ENCODE results near the gene TMEM184A.
A peak's percentile ranks its signal among the peaks of the same experiment; 100 is the strongest.
"Not testable (repeated sequence)": the region's sequence is repeated elsewhere in the genome, so short reads cannot be mapped to it uniquely, and the experiment has no call there.

The TMEM184A gene

GRCh38 chr7:1523208-1523607 is 32.8 kb downstream of the TMEM184A start:
- DNase-seq (ENCODE audit: low spot score), result no peak

GRCh38 chr7:1521456-1521855 is 34.5 kb downstream of the TMEM184A start:
- no peak for DNase-seq (ENCODE audit: low spot score)

- DNase-seq (ENCODE audit: low spot score), result no peak
These were observed 35.3 kb downstream of the TMEM184A start for GRCh38 chr7:1520539-1521234.

GRCh38 chr7:1519322-1519922 is 36.6 kb downstream of the TMEM184A start:
- DNase-seq (ENCODE audit: low spot score), result not testable (repeated sequence)

- DNase-seq (ENCODE audit: low spot score), result no peak
These were observed 39.3 kb downstream of the TMEM184A start for GRCh38 chr7:1516586-1517251.

- not testable (repeated sequence) for DNase-seq (ENCODE audit: low spot score)
These were observed 40.5 kb downstream of the TMEM184A start for GRCh38 chr7:1515509-1515967.

GRCh38 chr7:1514995-1515401 is 41.0 kb downstream of the TMEM184A start:
- DNase-seq (ENCODE audit: low spot score), result no peak

GRCh38 chr7:1514407-1514806 is 41.6 kb downstream of the TMEM184A start:
- no peak for DNase-seq (ENCODE audit: low spot score)

- DNase-seq (ENCODE audit: low spot score), result no peak
These were observed 42.3 kb downstream of the TMEM184A start for GRCh38 chr7:1513657-1514095.

- no peak for DNase-seq (ENCODE audit: low spot score)
These were observed 43.0 kb downstream of the TMEM184A start for GRCh38 chr7:1512781-1513656.

- no peak for DNase-seq (ENCODE audit: low spot score)
These were observed 44.3 kb downstream of the TMEM184A start for GRCh38 chr7:1511444-1512422.

GRCh38 chr7:1510780-1511154 is 45.2 kb downstream of the TMEM184A start:
- DNase-seq (ENCODE audit: low spot score), result no peak

GRCh38 chr7:1509226-1509625 is 46.8 kb downstream of the TMEM184A start:
- no peak for DNase-seq (ENCODE audit: low spot score)

GRCh38 chr7:1508277-1508758 is 47.7 kb downstream of the TMEM184A start:
- DNase-seq (ENCODE audit: low spot score), result no peak

GRCh38 chr7:1505731-1506550 is 50.1 kb downstream of the TMEM184A start:
- no peak for DNase-seq (ENCODE audit: low spot score)

GRCh38 chr7:1503816-1504775 is 51.9 kb downstream of the TMEM184A start, which contains the start of gene INTS1:
Gene INTS1 (minus strand): TSS chr7:1504389. CDS start chr7:1503960, 429 bp downstream.
- peak; percentile 97 for DNase-seq (ENCODE audit: low spot score)

GRCh38 chr7:1503390-1503789 is 52.6 kb downstream of the TMEM184A start:
- no peak for DNase-seq (ENCODE audit: low spot score)

GRCh38 chr7:1502845-1503244 is 53.2 kb downstream of the TMEM184A start:
- DNase-seq (ENCODE audit: low spot score), result no peak

All from D341Med (cell line).